GM18873 (cell line): ENCODE results near the gene SVIL.
"Not testable (repeated sequence)": the region's sequence is repeated elsewhere in the genome, so short reads cannot be mapped to it uniquely, and the experiment has no call there.

Experiments used
- ATAC-seq: cut with Tn5 transposase; IDR thresholded peaks from one replicate; pipeline ENCODE4 v1.9.1; 2021; ENCODE audit warnings: mild to moderate bottlenecking, moderate library complexity, moderate number of reproducible peaks; ENCODE audit not compliant: unreplicated experiment, low FRiP score

The SVIL gene

GRCh38 chr10:29583674-29584073, 51.1 kb downstream of the SVIL start:
- ATAC-seq = no peak

DNA sequence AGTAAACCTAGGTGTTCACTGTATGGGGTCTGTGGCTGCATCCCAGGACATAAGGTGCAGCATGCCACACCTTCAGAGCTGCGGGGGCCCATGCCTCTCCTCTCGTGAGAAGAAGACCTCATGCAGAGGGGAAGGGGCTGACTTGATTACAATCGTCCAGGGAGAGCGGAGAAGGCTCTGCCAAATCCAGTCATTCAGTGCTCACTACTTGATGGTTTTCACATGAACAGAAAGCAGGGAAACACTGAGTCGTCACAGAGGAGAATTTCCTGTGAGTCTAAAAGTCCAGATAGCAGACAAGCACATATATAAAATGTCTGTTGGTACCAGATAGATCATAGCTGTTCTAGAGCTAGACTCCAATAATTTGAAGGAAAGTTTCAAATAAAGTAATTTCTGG, 52.0 kb downstream of the SVIL start:
- not testable (repeated sequence) for ATAC-seq

- no peak for ATAC-seq
Observed at GRCh38 chr10:29579455-29579970, 55.3 kb downstream of the SVIL start.

DNA sequence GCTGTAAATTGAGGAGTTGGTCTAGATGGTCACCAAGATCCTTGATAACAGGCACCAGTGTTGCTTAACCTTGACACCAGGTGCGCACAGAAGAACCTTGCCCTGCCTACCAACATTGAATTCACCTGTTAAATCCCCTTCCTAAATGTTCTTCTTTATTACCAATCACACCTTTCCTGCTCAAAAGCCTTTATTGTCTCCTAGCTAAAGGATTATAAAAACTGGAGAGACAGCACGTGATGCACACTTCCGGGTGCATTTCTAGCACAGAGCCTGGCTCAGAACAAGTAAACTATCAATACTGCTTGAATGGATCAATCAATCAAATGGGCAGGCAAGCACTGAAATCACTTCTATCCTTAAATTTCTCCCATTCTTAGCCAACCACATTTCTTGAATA, 56.3 kb downstream of the SVIL start:
- ATAC-seq = no peak

DNA sequence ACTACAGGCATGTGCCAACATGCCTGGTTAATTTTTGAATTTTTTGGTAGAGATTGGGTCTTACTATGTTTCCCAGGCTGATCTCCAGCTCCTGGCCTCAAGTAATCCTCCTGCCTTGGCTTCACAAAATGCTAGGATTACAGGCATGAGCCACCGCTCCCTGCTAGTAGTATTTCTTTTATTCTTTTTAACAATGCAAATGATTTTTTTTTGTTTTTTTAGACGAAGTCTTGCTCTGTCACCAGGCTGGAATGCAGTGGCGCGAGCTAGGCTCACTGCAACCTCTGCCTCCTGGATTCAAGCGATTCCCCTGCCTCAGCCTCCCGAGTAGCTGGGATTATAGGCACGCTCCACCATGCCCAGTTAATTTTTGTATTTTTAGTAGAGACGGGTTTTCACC, 58.1 kb downstream of the SVIL start:
- no peak for ATAC-seq

DNA sequence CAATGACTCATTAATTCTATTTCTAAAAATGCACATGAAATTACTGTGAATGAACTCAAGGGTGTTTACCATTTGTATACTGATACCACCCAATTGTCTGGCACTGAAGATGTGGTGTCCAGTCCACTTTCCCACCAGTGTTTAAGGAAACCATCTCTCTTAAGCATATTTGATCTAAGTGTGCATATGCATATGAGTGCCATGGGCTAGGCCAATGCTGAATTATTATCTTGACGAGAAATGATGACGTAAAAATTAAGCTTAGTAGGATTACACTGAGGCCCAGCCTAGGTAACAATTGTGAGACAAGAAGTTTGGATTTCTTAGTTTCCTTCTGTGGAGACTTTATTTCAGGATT, 59.7 kb downstream of the SVIL start:
- ATAC-seq = no peak

DNA sequence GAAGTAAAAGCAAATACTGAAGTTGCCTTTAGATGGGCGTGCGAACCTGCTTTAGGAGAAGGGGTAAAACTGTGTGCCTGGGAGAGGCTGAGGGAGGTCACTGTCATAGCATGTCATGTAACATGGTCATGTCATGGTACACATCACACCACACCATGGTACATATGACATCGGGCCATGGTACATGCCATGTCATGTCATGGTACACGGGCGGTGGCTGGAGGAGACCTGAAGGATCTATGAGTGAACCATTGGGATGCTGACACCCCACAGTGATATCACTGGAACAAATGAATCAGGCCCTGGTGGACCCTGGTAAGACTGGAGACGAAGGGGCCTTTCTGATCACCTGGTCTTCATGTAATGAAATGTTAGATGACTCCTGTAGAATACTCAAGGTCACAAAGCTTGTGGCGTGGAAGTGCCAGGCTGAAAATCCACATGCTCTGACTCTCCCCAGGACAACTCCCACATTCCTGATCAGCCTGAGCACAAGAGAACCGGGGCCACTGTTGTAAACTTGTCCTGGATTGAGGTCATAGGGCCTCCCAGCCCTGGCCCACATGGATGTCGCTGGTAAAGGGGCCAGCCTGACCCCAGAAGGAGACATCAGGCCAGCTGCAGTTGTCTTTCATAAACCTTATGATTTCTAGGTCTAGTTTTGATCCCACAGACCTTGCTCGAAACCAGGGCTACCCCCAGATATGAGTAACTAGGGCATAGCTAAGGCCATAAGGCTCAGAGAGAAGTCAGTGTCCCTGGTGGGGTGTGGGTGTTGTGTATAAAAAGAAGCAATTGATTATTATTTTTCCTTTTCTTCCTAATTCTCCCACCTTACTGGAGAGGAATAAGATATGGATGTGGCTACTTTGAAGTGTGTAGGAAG, 60.3 kb downstream of the SVIL start:
- not testable (repeated sequence) for ATAC-seq

GRCh38 chr10:29570248-29570647, 64.5 kb downstream of the SVIL start:
- not testable (repeated sequence) for ATAC-seq

DNA sequence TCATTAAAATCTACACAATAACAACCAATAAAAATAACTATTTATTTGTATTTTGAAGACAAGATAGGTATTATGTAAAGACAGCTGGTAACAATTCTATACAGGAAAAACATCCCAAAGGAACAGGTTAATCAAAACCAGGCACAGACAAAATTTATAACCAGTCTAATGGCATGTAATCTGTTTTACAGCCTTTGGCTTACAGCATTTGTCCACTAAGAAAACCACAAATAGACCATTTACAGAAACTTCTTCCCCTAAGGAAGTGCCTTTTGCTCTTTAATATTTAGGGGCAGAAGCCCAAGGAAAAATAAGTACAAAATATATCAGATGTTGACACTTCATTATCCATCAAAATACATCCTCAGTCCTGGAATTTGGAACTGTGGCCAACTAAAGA, 65.0 kb downstream of the SVIL start:
- ATAC-seq = no peak

DNA sequence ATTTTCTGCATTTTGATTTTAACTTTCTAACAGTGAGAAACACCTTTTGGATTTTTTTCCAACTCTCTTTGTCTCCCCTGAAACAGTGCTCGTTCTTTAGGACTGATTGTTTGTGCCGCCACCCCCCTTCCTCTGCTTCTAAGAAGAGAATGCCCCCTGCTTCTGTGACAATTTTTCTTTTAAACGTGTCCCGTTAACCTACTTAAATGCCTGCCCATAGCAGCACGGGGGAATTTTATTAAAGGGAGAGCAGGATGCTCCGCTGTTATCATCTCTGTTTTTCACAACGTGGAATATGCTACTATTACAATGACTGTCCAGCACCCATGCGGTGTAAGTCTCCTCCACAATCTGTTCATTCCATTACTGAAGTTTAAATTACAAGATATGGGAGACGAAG, 67.8 kb downstream of the SVIL start:
- no peak for ATAC-seq

- not testable (repeated sequence) for ATAC-seq
Observed at GRCh38 chr10:29566209-29566608, 68.6 kb downstream of the SVIL start.

DNA sequence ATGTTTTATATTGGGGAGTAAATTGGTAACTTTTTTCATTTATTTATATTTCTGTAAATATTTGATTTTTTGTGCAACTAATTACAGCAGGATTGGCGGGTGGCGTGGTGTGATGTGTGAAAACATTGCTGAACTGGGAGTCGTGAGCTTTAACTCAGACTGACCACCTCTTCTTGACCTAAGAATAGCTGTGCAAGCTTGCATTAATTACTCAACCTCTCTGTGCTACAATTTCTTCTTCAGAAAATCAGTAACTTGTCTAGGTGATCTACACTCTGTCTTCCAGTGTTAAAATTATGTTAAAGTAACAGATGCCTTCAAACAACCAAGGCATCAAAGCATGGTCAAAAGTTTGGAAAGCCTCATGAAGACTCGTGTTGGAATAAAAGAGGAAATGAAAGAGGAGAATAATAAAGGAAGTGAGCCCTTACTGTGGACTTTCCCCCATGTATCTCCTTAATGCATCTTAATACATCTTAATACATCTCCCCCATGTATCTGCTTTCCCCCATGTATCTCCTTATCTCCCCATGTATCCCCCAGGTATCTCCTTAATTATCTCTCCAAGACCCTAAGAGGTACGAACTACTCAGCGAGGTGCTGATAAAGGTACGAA, 71.2 kb downstream of the SVIL start:
- ATAC-seq = no peak

GRCh38 chr10:29563006-29563405, 71.8 kb downstream of the SVIL start:
- ATAC-seq = not testable (repeated sequence)

DNA sequence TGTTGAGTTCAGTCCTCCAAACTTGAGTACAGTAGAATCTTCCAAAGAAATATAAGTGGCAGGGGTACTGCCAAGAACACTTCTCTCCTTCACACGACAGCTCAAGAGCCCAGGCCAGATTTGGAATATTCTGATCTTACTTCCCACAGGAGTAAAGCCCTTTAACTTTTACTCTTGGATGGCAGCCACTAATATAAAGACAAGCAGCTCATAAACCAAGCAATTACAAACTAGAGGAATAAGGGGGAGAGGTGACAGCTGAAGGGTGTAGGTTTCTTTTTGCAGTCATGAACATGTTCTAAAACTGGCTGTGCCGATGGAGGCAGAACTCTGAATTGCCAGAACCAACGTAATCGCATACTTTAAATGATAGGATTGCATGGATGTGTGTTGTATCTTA, 74.8 kb downstream of the SVIL start:
- no peak for ATAC-seq

GRCh38 chr10:29557665-29558064, 77.1 kb downstream of the SVIL start:
- ATAC-seq = no peak

DNA sequence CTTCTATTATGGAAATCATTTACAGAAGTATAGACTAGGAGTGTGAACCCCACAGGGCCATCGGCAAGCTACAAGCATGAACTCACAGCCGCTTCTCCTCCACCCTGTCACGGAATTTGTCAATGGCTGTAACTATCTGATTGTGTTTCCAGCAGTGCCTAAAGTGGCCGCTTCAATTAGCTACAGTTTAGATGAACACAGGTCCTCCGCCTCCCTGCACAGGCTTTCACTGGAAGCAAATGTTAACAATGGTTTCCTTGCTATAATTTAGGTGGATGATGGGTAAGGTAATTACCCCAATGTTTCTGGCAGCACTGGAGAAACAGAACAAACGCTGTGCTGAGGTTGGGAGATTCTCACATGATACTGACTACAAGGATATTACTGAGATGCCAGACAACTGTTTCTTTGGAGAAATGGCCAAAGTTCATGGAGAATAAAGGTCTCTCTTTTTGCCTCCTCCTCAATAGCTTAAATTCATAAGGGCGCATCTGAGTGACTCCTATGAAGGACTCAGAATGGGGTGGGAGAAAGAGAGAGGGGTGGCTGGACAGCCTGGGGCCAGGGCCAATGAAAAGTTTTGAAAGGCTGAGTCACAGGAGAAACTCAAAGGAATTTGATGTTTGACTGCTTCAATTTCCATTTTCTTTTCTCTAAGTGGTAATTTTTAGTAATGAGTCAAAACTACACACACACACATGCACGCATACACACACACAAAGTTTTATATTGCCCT, 78.9 kb downstream of the SVIL start:
- ATAC-seq = no peak

- ATAC-seq = no peak
Observed at GRCh38 chr10:29555091-29555745, 79.6 kb downstream of the SVIL start.

GRCh38 chr10:29554660-29555059, 80.1 kb downstream of the SVIL start:
- ATAC-seq = no peak

GRCh38 chr10:29553544-29554250, 81.1 kb downstream of the SVIL start:
- no peak for ATAC-seq

DNA sequence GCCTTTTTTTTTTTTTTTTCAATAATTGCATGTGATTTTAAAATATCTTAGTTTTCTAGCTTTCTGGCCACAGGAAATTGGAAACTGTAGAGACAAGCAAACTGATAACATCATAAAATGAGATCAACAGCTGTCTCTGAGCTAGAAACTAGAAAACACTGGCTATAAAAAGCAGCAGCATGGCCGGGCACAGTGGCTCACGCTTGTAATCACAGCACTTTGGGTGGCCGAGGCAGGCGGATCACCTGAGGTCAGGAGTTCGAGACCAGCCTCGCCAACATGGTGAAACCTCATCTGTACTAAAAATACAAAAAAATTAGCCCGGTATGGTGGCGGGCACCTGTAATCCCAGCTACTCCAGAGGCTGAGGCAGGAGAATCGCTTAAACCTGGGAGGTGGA, 81.7 kb downstream of the SVIL start:
- not testable (repeated sequence) for ATAC-seq
